Right atrium auricular region (tissue), 2 donors: ENCODE data around the gene MEIOB. TPM values are rescaled to one million over a fixed set of nuclear protein-coding genes. Genes with fewer than 3 reads are reported as not detected.

Source experiments
- DNase-seq: peaks from one replicate; pipeline ENCODE4 v3.0.0-alpha.2; 2019; ENCODE audit warnings: low spot score
- H3K27ac ChIP-seq, 2 donors: fragments of 200-600 bp; sonication (generic); 1 replicate in 1 of 2; 2 replicates in 1 of 2; pipeline ENCODE4 v1.5.1; 2016 to 2019
- H3K27me3 ChIP-seq, 2 donors: fragments of 200-600 bp; sonication (generic); one replicate each; pipeline versions ENCODE4 v1.5.1 to v1.6.0; 2017 to 2019
- H3K36me3 ChIP-seq: fragments of 200-600 bp; sonication (generic); one replicate; pipeline ENCODE4 v1.5.1; 2016
- H3K4me1 ChIP-seq, 2 donors: fragments of 200-600 bp; sonication (generic); one replicate each; pipeline versions ENCODE4 v1.5.1 to v1.6.0; 2017 to 2019
- H3K4me3 ChIP-seq, 2 donors: fragments of 200-600 bp; sonication (generic); 1 replicate in 1 of 2; 2 replicates in 1 of 2; pipeline ENCODE4 v1.5.1; 2017 to 2019; ENCODE audit warnings: mild to moderate bottlenecking in 1 of 2, moderate library complexity in 1 of 2
- H3K9me3 ChIP-seq, 2 donors: fragments of 200-600 bp; sonication (generic); one replicate each; pipeline ENCODE4 v1.5.1; 2019
- CTCF ChIP-seq, 2 donors: fragments of 200-600 bp; sonication (generic); IDR thresholded peaks; one replicate each; pipeline ENCODE4 v1.5.1; 2019; ENCODE audit warnings: antibody characterized with exemption in 2 of 2
- total RNA-seq, 2 donors: library from RNA; depleted of rRNA; stranded (reverse); fragments of >200 nt; gene quantifications; one replicate each; pipeline ENCODE4 v1.1.0, GENCODE V29; 2016

Gene MEIOB
- total RNA-seq, 2 donors from 2014 or later: not detected

DNA sequence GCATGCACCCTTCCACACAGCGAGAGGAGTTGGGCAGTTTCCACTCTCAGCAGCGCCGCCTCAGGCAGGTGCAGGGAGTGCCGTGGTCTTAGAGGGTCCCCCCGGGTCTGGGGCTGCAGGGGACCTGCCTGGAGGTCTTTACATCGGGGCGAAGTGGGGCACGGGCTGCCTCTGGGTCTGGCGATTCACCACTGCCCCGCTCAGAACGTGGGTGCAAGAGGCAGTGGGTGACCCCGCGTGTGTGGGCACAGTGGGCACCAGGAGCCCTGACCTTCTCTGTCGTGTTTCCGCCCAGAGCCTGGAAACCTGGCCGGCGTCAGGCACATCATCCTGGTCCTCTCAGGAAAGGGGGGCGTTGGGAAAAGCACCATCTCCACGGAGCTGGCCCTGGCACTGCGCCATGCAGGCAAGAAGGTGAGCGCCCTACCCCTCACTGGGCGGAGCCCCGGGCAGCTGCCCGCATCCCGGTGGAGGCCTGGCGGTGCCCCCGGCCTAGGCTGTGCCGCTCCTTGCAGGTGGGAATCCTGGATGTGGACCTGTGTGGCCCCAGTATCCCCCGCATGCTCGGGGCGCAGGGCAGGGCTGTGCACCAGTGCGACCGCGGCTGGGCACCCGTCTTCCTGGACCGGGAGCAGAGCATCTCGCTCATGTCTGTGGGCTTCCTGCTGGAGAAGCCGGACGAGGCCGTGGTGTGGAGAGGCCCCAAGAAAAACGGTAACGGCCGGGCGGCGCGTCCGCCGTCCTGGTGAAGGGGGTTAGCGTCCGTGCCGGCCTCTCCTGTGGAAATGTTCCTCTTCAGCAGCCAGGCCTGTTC, 85.5 kb downstream of the MEIOB start:
- no peak overlapping the region for H3K4me3 ChIP-seq
- H3K27ac ChIP-seq: no peak overlapping the region
- TF ChIP-seq CTCF (IDR thresholded peaks at IDR 0.05): no peak
- peaks cover 23% of the 10 kb centered on the region for H3K36me3 ChIP-seq
- H3K9me3 ChIP-seq: no peaks in the 10 kb centered on the region
- peaks cover 0 to 29% of the 10 kb centered on the region in 2 donors for H3K4me1 ChIP-seq
- DNase-seq: no peak
- H3K27me3 ChIP-seq: no peaks in the 10 kb centered on the region

DNA sequence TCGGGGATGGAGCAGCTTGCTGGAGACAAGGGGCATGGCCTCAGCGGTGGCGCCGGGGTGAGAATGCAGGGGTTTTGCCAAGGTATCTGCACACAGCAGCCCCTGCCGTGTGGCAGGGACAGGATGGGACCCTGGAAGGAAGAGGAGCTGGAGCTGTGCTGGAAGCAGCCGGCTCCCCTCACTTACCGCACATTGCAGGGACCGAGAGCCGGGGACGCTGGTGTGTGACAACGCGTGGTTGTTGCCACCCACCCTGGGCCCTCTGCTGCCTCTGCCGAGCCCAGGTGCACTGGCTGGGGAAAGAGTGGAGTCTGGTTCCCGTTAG, 86.2 kb downstream of the MEIOB start:
- DNase-seq: no peak
- Histone ChIP-seq H3K27me3 (no peaks in the 10 kb centered on the region), H3K4me1 (peaks cover 0 to 36% of the 10 kb centered on the region in 2 donors), H3K36me3 (peaks cover 23% of the 10 kb centered on the region), H3K27ac (no peak overlapping the region), H3K9me3 (no peaks in the 10 kb centered on the region), H3K4me3 (no peak overlapping the region)
- TF ChIP-seq CTCF (IDR thresholded peaks at IDR 0.05): no peak

DNA sequence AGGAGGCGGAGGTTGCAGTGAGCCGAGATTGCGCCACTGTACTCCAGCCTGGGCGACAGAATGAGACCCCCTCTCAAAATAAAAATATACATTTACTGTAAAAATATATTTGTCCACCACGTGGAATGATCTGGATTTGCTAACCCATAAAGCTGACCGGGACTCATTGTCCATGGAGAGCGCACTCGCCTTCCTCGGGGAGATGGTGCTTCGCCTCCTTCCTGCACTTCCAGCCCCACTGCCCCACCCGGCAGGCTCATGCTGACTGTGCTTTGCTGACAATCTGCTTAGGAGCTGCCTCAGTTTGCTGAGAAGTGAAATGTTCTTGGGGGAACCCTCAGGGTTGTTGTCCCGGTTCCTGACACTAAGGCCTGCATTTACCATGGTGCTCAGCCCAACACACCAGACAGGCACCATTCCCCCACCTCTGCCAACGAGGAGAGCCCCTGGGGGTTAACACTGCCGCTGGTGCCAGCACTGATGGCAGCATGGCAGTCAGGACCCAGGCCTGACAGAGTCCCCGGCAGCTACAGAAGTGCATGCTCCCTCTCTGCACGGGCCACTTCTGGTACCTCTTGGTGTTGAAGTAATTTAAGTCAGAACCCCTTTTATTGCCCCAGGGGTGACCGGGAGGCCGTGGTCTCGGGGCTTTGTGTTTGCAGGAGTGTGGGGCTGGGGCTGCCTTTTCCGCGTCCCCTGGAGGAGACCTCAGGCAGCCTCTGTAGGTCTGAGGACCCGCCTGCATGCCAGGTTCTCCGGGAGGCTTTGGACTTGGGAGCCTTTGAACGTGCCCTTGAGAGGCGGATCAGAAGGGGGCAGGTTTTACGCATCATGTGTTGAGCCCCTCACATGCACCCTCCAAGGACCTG, 86.8 kb downstream of the MEIOB start:
- Histone ChIP-seq H3K27me3 (no peaks in the 10 kb centered on the region), H3K9me3 (no peaks in the 10 kb centered on the region), H3K4me1 (peaks cover 0 to 42% of the 10 kb centered on the region in 2 donors), H3K4me3 (no peak overlapping the region), H3K36me3 (peaks cover 23% of the 10 kb centered on the region), H3K27ac (no peak overlapping the region)
- no peak for TF ChIP-seq CTCF (IDR thresholded peaks at IDR 0.05)
- no peak for DNase-seq

Other genes starting within 250 kb of the MEIOB start
- gene JPT2, start 193.9 kb downstream of the MEIOB start, total RNA-seq: 10 to 100 TPM; 11.7 to 16.1 TPM
- 10 to 100 TPM; 43.1 to 43.3 TPM for gene MAPK8IP3, start 166.0 kb downstream of the MEIOB start, total RNA-seq
- gene NME3, start 100.6 kb downstream of the MEIOB start, total RNA-seq: 10 to 100 TPM; 51.3 to 56.2 TPM
- gene EME2, start 99.4 kb downstream of the MEIOB start, total RNA-seq: 1 to 10 TPM; 3.5 to 5.0 TPM
- 10 to 100 TPM; 58.8 to 77.9 TPM for gene MRPS34, start 99.0 kb downstream of the MEIOB start, total RNA-seq
- 10 to 100 TPM; 41.9 to 49.0 TPM for gene SPSB3, start 89.6 kb downstream of the MEIOB start, total RNA-seq
- gene NUBP2, start 89.2 kb downstream of the MEIOB start, total RNA-seq: 10 to 100 TPM; 70.3 to 77.9 TPM
- not detected for gene IGFALS, start 78.5 kb downstream of the MEIOB start, total RNA-seq
- 100 to 1,000 TPM; 208 to 227 TPM for gene HAGH, start 45.3 kb downstream of the MEIOB start, total RNA-seq
- 10 to 100 TPM; 35.8 to 59.3 TPM for gene FAHD1, start 45.0 kb downstream of the MEIOB start, total RNA-seq
- gene HS3ST6, start 46.3 kb upstream of the MEIOB start, total RNA-seq: not detected
- 10 to 100 TPM; 13.7 to 21.9 TPM for gene MSRB1, start 71.0 kb upstream of the MEIOB start, total RNA-seq
- 10 to 100 TPM; 12.3 to 74.0 TPM for gene RPL3L, start 82.5 kb upstream of the MEIOB start, total RNA-seq
- gene NDUFB10, start 87.4 kb upstream of the MEIOB start, total RNA-seq: 1,000 to 10,000 TPM in 1 of 2 donors, 100 to 1,000 TPM in 1; 583 to 1,046 TPM
- gene RPS2, start 92.7 kb upstream of the MEIOB start, total RNA-seq: 1,000 to 10,000 TPM in 1 of 2 donors, 100 to 1,000 TPM in 1; 782 to 1,247 TPM
- gene RNF151, start 94.7 kb upstream of the MEIOB start, total RNA-seq: not detected
- 10 to 100 TPM; 22.4 to 35.6 TPM for gene TBL3, start 99.9 kb upstream of the MEIOB start, total RNA-seq
- gene NOXO1, start 109.3 kb upstream of the MEIOB start, total RNA-seq: under 1 TPM in 1 of 2 donors, not detected in 1; 0.30 TPM
- 10 to 100 TPM; 11.9 to 12.6 TPM for gene GFER, start 112.0 kb upstream of the MEIOB start, total RNA-seq
- 1 to 10 TPM in 1 of 2 donors, under 1 TPM in 1; 0.52 to 2.1 TPM for gene SYNGR3, start 117.8 kb upstream of the MEIOB start, total RNA-seq
- 10 to 100 TPM; 11.4 to 19.9 TPM for gene ZNF598, start 137.7 kb upstream of the MEIOB start, total RNA-seq
- not detected for gene NPW, start 147.6 kb upstream of the MEIOB start, total RNA-seq
- 100 to 1,000 TPM; 187 to 213 TPM for gene NHERF2, start 154.7 kb upstream of the MEIOB start, total RNA-seq
- 10 to 100 TPM; 10.3 to 17.7 TPM for gene NTHL1, start 175.7 kb upstream of the MEIOB start, total RNA-seq
- 10 to 100 TPM; 42.4 to 43.2 TPM for gene TSC2, start 175.8 kb upstream of the MEIOB start, total RNA-seq